HepG2 (cell line): Measurements from ENCODE around the gene ALDH9A1. TPM values are rescaled to one million over a fixed set of nuclear protein-coding genes. Genes with fewer than 3 reads are reported as not detected.

Source experiments
- SATB2 ChIP-seq: sonication (generic); formaldehyde crosslinking; IDR thresholded peaks from 2 replicates; pipeline ENCODE4 v1.5.0; 2020; ENCODE audit warnings: missing genetic modification reagents
- polyA plus RNA-seq, 8 experiments: library from polyadenylated mRNA; depleted of rRNA in 3 of 8; stranded (reverse) in 7 of 8; unstranded in 1 of 8; fragments of >200 nt; fragmentation: Illumina TruSeq in 4 of 8; extraction: Trizol in 4 of 8; gene quantifications; 2 replicates each; pipeline versions ENCODE4 v1.2.1 to v1.2.3, GENCODE V29; 2011 to 2016; ENCODE audit warnings: low read depth in 4 of 8, missing spikeins in 1 of 8, mixed read lengths in 1 of 8; ENCODE audit not compliant: insufficient read depth in 1 of 8
- total RNA-seq, 5 experiments: library from RNA; depleted of rRNA; stranded (reverse); fragments of >200 nt; fragmentation: Illumina TruSeq; extraction: Trizol; gene quantifications; 2 replicates each; pipeline ENCODE4 v1.2.3, GENCODE V29; 2016; ENCODE audit warnings: low read depth in 1 of 5
- TF ChIP-seq, protein P1 (sequence below): sonication (generic); formaldehyde crosslinking; IDR thresholded peaks from one replicate; pipeline ENCODE4 v1.5.1; 2020; ENCODE audit warnings: mild to moderate bottlenecking, missing genetic modification reagents; ENCODE audit errors: not compliant biosample characterization
- TF ChIP-seq, protein P2 (sequence below): sonication (generic); formaldehyde crosslinking; IDR thresholded peaks from 2 replicates; pipeline ENCODE4; 2020; ENCODE audit warnings: missing genetic modification reagents, mild to moderate bottlenecking, borderline replicate concordance

The ALDH9A1 gene
- total and polyA plus RNA-seq, 2 of the 13 experiments (the other 11 are each of a cell fraction or from before 2014, with no cell fraction given) = 27.5 to 38.5 TPM

- TF ChIP-seq, protein P1, sequence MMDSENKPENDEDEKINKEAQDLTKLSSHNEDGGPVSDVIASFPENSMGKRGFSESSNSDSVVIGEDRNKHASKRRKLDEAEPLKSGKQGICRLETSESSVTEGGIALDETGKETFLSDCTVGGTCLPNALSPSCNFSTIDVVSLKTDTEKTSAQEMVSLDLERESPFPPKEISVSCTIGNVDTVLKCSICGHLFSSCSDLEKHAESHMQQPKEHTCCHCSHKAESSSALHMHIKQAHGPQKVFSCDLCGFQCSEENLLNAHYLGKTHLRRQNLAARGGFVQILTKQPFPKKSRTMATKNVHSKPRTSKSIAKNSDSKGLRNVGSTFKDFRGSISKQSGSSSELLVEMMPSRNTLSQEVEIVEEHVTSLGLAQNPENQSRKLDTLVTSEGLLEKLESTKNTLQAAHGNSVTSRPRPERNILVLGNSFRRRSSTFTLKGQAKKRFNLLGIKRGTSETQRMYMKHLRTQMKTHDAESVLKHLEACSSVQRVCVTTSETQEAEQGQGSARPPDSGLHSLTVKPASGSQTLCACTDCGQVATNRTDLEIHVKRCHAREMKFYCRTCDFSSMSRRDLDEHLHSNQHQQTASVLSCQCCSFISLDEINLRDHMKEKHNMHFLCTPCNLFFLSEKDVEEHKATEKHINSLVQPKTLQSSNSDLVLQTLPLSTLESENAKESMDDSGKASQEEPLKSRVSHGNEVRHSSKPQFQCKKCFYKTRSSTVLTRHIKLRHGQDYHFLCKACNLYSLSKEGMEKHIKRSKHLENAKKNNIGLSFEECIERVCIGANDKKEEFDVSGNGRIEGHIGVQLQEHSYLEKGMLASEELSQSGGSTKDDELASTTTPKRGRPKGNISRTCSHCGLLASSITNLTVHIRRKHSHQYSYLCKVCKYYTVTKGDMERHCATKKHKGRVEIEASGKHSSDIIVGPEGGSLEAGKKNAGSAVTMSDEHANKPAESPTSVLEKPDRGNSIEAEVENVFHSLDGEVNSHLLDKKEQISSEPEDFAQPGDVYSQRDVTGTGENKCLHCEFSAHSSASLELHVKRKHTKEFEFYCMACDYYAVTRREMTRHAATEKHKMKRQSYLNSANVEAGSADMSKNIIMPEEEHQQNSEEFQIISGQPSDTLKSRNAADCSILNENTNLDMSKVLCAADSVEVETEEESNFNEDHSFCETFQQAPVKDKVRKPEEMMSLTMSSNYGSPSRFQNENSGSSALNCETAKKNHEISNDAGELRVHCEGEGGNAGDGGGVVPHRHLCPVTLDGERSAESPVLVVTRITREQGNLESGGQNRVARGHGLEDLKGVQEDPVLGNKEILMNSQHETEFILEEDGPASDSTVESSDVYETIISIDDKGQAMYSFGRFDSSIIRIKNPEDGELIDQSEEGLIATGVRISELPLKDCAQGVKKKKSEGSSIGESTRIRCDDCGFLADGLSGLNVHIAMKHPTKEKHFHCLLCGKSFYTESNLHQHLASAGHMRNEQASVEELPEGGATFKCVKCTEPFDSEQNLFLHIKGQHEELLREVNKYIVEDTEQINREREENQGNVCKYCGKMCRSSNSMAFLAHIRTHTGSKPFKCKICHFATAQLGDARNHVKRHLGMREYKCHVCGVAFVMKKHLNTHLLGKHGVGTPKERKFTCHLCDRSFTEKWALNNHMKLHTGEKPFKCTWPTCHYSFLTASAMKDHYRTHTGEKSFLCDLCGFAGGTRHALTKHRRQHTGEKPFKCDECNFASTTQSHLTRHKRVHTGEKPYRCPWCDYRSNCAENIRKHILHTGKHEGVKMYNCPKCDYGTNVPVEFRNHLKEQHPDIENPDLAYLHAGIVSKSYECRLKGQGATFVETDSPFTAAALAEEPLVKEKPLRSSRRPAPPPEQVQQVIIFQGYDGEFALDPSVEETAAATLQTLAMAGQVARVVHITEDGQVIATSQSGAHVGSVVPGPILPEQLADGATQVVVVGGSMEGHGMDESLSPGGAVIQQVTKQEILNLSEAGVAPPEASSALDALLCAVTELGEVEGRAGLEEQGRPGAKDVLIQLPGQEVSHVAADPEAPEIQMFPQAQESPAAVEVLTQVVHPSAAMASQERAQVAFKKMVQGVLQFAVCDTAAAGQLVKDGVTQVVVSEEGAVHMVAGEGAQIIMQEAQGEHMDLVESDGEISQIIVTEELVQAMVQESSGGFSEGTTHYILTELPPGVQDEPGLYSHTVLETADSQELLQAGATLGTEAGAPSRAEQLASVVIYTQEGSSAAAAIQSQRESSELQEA (CRISPR knock-in tag) = no peak
- TF ChIP-seq, protein P2, sequence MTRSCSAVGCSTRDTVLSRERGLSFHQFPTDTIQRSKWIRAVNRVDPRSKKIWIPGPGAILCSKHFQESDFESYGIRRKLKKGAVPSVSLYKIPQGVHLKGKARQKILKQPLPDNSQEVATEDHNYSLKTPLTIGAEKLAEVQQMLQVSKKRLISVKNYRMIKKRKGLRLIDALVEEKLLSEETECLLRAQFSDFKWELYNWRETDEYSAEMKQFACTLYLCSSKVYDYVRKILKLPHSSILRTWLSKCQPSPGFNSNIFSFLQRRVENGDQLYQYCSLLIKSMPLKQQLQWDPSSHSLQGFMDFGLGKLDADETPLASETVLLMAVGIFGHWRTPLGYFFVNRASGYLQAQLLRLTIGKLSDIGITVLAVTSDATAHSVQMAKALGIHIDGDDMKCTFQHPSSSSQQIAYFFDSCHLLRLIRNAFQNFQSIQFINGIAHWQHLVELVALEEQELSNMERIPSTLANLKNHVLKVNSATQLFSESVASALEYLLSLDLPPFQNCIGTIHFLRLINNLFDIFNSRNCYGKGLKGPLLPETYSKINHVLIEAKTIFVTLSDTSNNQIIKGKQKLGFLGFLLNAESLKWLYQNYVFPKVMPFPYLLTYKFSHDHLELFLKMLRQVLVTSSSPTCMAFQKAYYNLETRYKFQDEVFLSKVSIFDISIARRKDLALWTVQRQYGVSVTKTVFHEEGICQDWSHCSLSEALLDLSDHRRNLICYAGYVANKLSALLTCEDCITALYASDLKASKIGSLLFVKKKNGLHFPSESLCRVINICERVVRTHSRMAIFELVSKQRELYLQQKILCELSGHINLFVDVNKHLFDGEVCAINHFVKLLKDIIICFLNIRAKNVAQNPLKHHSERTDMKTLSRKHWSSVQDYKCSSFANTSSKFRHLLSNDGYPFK = no peak
- TF ChIP-seq SATB2 (CRISPR knock-in tag) = no peak
Measured at GRCh38 chr1:165635823-165636222, 62.5 kb downstream of the ALDH9A1 start (continued).
